Lower leg skin (tissue), 3 donors: ENCODE measurements around the gene TMPRSS6.

Experiments
- POLR2A ChIP-seq, 2 donors: fragments of 450-650 bp; IDR thresholded peaks; one replicate each; pipeline ENCODE4 v1.6.1; 2016 to 2017; ENCODE audit warnings: antibody characterized with exemption in 2 of 2, mild to moderate bottlenecking in 1 of 2, moderate library complexity in 1 of 2
- TF ChIP-seq, protein P1 (sequence below), 3 donors: fragments of 450-650 bp; IDR thresholded peaks; one replicate each; pipeline ENCODE4 v1.5.1; 2016; ENCODE audit warnings: antibody characterized with exemption in 3 of 3, mild to moderate bottlenecking in 3 of 3, moderate library complexity in 2 of 3

DNA sequence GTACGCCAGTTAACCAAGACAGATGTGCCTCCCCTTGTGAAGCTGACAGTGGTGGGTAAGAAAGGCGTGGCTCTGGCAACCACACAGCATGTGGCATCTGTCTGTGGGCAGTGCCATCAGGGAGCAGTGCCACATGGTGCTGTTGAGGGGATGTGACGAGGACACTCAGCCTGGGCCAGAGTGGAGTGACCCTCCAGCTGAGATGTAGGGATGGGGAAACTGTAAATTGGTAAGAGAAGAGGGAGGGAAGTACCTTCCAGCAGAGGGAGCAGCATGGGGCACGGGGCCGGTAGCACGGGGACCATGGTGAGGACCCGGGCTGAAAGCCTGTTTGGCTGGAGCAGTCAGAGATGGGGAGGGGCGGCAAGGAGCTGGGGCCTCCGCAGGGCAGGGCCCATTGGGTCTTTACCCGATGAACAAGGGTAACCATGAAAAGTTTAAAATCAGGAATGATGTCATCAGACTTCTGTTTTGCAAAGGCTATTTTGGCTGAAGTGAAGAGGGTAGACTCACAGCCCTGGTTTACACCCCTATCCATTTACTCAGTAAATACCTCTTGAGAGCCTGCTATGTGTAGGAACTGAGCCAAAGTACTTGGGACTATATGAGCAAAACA, 10.4 kb downstream of the TMPRSS6 start:
- TF ChIP-seq, protein P1, sequence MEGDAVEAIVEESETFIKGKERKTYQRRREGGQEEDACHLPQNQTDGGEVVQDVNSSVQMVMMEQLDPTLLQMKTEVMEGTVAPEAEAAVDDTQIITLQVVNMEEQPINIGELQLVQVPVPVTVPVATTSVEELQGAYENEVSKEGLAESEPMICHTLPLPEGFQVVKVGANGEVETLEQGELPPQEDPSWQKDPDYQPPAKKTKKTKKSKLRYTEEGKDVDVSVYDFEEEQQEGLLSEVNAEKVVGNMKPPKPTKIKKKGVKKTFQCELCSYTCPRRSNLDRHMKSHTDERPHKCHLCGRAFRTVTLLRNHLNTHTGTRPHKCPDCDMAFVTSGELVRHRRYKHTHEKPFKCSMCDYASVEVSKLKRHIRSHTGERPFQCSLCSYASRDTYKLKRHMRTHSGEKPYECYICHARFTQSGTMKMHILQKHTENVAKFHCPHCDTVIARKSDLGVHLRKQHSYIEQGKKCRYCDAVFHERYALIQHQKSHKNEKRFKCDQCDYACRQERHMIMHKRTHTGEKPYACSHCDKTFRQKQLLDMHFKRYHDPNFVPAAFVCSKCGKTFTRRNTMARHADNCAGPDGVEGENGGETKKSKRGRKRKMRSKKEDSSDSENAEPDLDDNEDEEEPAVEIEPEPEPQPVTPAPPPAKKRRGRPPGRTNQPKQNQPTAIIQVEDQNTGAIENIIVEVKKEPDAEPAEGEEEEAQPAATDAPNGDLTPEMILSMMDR (IDR thresholded peaks at IDR 0.05) = no peak
- TF ChIP-seq POLR2A (IDR thresholded peaks at IDR 0.05) = no peak
